Measurements from ENCODE around the gene CBX8.

DNA sequence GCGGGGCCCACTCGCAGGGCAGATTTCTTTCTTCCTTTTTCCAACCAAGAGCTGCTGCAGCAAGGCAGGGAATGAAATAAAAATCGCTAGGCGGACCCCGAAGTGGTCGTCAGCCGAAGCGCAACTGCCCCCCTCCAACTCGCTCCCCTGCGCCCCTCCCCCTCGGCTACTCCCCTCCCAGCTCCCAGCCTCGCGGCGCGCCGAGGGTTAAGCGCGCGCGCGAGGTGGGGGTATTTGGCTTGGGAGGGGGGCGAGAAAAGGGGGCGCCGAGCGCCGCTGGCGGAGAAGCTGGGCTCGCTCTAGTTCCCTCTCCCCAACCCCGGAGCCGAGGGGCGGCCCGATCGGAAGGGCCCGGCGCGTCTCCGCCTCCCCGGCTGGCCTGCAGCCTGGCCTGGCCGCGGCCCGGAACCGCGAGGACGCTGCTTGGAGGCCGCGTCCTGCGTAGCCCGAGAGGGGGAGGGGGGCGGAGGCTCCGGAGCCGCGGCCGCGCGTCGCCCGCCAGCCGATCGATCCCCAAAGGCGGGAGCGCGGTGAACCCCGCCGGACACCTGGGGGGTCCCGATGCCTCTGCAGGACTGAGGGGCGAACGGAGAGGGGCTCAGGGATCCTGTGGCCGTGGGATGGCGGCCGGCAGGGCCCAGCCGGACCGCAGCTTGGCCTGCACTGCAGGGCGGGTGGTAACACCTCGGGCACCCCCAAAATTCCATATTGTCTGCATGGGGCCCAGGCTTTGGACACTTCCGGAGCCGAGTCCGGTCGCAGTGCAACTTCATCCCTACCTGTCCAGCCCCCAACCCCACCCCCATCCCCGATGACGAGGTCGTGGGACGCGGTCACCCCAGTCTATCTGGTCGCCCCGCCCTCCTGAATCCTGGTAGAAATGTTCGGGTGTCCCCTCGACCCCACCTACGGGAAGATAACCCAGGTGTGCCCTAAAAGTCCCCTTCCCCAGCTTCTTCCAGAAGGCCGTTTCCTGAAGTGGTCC, 47.2 kb upstream of the CBX8 start:
- TF ChIP-seq, protein P1, sequence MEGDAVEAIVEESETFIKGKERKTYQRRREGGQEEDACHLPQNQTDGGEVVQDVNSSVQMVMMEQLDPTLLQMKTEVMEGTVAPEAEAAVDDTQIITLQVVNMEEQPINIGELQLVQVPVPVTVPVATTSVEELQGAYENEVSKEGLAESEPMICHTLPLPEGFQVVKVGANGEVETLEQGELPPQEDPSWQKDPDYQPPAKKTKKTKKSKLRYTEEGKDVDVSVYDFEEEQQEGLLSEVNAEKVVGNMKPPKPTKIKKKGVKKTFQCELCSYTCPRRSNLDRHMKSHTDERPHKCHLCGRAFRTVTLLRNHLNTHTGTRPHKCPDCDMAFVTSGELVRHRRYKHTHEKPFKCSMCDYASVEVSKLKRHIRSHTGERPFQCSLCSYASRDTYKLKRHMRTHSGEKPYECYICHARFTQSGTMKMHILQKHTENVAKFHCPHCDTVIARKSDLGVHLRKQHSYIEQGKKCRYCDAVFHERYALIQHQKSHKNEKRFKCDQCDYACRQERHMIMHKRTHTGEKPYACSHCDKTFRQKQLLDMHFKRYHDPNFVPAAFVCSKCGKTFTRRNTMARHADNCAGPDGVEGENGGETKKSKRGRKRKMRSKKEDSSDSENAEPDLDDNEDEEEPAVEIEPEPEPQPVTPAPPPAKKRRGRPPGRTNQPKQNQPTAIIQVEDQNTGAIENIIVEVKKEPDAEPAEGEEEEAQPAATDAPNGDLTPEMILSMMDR (conservative IDR thresholded peaks at IDR 0.05 in 1 of 2, IDR thresholded peaks at IDR 0.05 in 1 of 2; ENCODE audit: extremely low read depth in 1 of 2, insufficient read depth in 1 of 2, low read depth in 1 of 2, low read length in 2 of 2): no peak
- no peak for TF ChIP-seq EZH2 (IDR thresholded peaks at IDR 0.05; ENCODE audit: borderline replicate concordance, low read length)

All from mammary epithelial cell (primary cell).